ENCODE data around the gene CAVIN3.

The CAVIN3 gene

GRCh38 chr11:6315811-6316425 is 4.4 kb downstream of the CAVIN3 start:
- peaks cover 4 to 45% (median 41%) of the 10 kb centered on the region in 5 donors for H3K4me1 ChIP-seq (ENCODE audit: control insufficient read depth in 5 of 5, insufficient read depth in 5 of 5, low read length in 5 of 5)
- no peaks in the 10 kb centered on the region for H3K27me3 ChIP-seq (ENCODE audit: control insufficient read depth in 5 of 5, insufficient read depth in 4 of 5, low read length in 5 of 5)
- H3K9me3 ChIP-seq (ENCODE audit: control insufficient read depth in 5 of 5, low read length in 5 of 5): no peaks in the 10 kb centered on the region
- peak overlapping the region; percentile 33 to 62 (median 50) for H3K4me3 ChIP-seq (ENCODE audit: low read depth in 1 of 5, low read length in 5 of 5)
- H3K36me3 ChIP-seq (ENCODE audit: control insufficient read depth in 5 of 5, insufficient read depth in 5 of 5, low read length in 5 of 5): no peaks in the 10 kb centered on the region
- H3K27ac ChIP-seq (ENCODE audit: low read depth, low read length): no peak overlapping the region
- H3K9ac ChIP-seq (ENCODE audit: low read length in 5 of 5): peak overlapping the region in 2 of 5 donors; percentile 15 to 33

- Histone ChIP-seq H3K9ac (ENCODE audit: low read length in 5 of 5) (no peak overlapping the region), H3K27ac (ENCODE audit: low read depth, low read length) (no peak overlapping the region), H3K4me3 (ENCODE audit: low read depth in 1 of 5, low read length in 5 of 5) (no peak overlapping the region), H3K9me3 (ENCODE audit: control insufficient read depth in 5 of 5, low read length in 5 of 5) (no peaks in the 10 kb centered on the region), H3K36me3 (ENCODE audit: control insufficient read depth in 5 of 5, insufficient read depth in 5 of 5, low read length in 5 of 5) (no peaks in the 10 kb centered on the region), H3K27me3 (ENCODE audit: control insufficient read depth in 5 of 5, insufficient read depth in 4 of 5, low read length in 5 of 5) (no peaks in the 10 kb centered on the region), H3K4me1 (ENCODE audit: control insufficient read depth in 5 of 5, insufficient read depth in 5 of 5, low read length in 5 of 5) (peaks cover 0 to 10% (median 8%) of the 10 kb centered on the region in 5 donors)
Measured at GRCh38 chr11:6312106-6312505, 8.2 kb downstream of the CAVIN3 start.

- Histone ChIP-seq H3K4me3 (ENCODE audit: low read depth in 1 of 5, low read length in 5 of 5) (no peak overlapping the region), H3K9me3 (ENCODE audit: control insufficient read depth in 5 of 5, low read length in 5 of 5) (no peaks in the 10 kb centered on the region), H3K36me3 (ENCODE audit: control insufficient read depth in 5 of 5, insufficient read depth in 5 of 5, low read length in 5 of 5) (no peaks in the 10 kb centered on the region), H3K27me3 (ENCODE audit: control insufficient read depth in 5 of 5, insufficient read depth in 4 of 5, low read length in 5 of 5) (no peaks in the 10 kb centered on the region), H3K27ac (ENCODE audit: low read depth, low read length) (no peak overlapping the region), H3K4me1 (ENCODE audit: control insufficient read depth in 5 of 5, insufficient read depth in 5 of 5, low read length in 5 of 5) (peaks cover 0 to 8% (median 0%) of the 10 kb centered on the region in 5 donors), H3K9ac (ENCODE audit: low read length in 5 of 5) (no peak overlapping the region)
Measured at GRCh38 chr11:6307876-6308275, 12.4 kb downstream of the CAVIN3 start.

GRCh38 chr11:6305297-6305696 is 15.0 kb downstream of the CAVIN3 start:
- Histone ChIP-seq H3K4me1 (ENCODE audit: control insufficient read depth in 5 of 5, insufficient read depth in 5 of 5, low read length in 5 of 5) (peaks cover 0 to 8% (median 0%) of the 10 kb centered on the region in 5 donors), H3K4me3 (ENCODE audit: low read depth in 1 of 5, low read length in 5 of 5) (no peak overlapping the region), H3K27me3 (ENCODE audit: control insufficient read depth in 5 of 5, insufficient read depth in 4 of 5, low read length in 5 of 5) (no peaks in the 10 kb centered on the region), H3K27ac (ENCODE audit: low read depth, low read length) (no peak overlapping the region), H3K9me3 (ENCODE audit: control insufficient read depth in 5 of 5, low read length in 5 of 5) (no peaks in the 10 kb centered on the region), H3K36me3 (ENCODE audit: control insufficient read depth in 5 of 5, insufficient read depth in 5 of 5, low read length in 5 of 5) (no peaks in the 10 kb centered on the region), H3K9ac (ENCODE audit: low read length in 5 of 5) (no peak overlapping the region)

GRCh38 chr11:6303661-6304060 is 16.6 kb downstream of the CAVIN3 start:
- H3K4me3 ChIP-seq (ENCODE audit: low read depth in 1 of 5, low read length in 5 of 5): no peak overlapping the region
- H3K27me3 ChIP-seq (ENCODE audit: control insufficient read depth in 5 of 5, insufficient read depth in 4 of 5, low read length in 5 of 5): no peaks in the 10 kb centered on the region
- no peak overlapping the region for H3K9ac ChIP-seq (ENCODE audit: low read length in 5 of 5)
- H3K4me1 ChIP-seq (ENCODE audit: control insufficient read depth in 5 of 5, insufficient read depth in 5 of 5, low read length in 5 of 5): peaks cover 0 to 8% (median 0%) of the 10 kb centered on the region in 5 donors
- H3K27ac ChIP-seq (ENCODE audit: low read depth, low read length): no peak overlapping the region
- no peaks in the 10 kb centered on the region for H3K36me3 ChIP-seq (ENCODE audit: control insufficient read depth in 5 of 5, insufficient read depth in 5 of 5, low read length in 5 of 5)
- H3K9me3 ChIP-seq (ENCODE audit: control insufficient read depth in 5 of 5, low read length in 5 of 5): no peaks in the 10 kb centered on the region

- no peaks in the 10 kb centered on the region for H3K27me3 ChIP-seq (ENCODE audit: control insufficient read depth in 5 of 5, insufficient read depth in 4 of 5, low read length in 5 of 5)
- no peaks in the 10 kb centered on the region for H3K9me3 ChIP-seq (ENCODE audit: control insufficient read depth in 5 of 5, low read length in 5 of 5)
- H3K4me1 ChIP-seq (ENCODE audit: control insufficient read depth in 5 of 5, insufficient read depth in 5 of 5, low read length in 5 of 5): peaks cover 0 to under 1% (median 0%) of the 10 kb centered on the region in 5 donors
- H3K36me3 ChIP-seq (ENCODE audit: control insufficient read depth in 5 of 5, insufficient read depth in 5 of 5, low read length in 5 of 5): no peaks in the 10 kb centered on the region
- no peak overlapping the region for H3K4me3 ChIP-seq (ENCODE audit: low read depth in 1 of 5, low read length in 5 of 5)
- no peak overlapping the region for H3K27ac ChIP-seq (ENCODE audit: low read depth, low read length)
- H3K9ac ChIP-seq (ENCODE audit: low read length in 5 of 5): no peak overlapping the region
Measured at GRCh38 chr11:6301096-6301495, 19.2 kb downstream of the CAVIN3 start.

GRCh38 chr11:6300325-6300724 is 20.0 kb downstream of the CAVIN3 start:
- H3K36me3 ChIP-seq (ENCODE audit: control insufficient read depth in 5 of 5, insufficient read depth in 5 of 5, low read length in 5 of 5): no peaks in the 10 kb centered on the region

GRCh38 chr11:6298605-6299004 is 21.7 kb downstream of the CAVIN3 start:
- H3K9ac ChIP-seq (ENCODE audit: low read length in 5 of 5): no peak overlapping the region
- no peaks in the 10 kb centered on the region for H3K27me3 ChIP-seq (ENCODE audit: control insufficient read depth in 5 of 5, insufficient read depth in 4 of 5, low read length in 5 of 5)
- no peak overlapping the region for H3K27ac ChIP-seq (ENCODE audit: low read depth, low read length)
- no peaks in the 10 kb centered on the region for H3K4me1 ChIP-seq (ENCODE audit: control insufficient read depth in 5 of 5, insufficient read depth in 5 of 5, low read length in 5 of 5)
- H3K4me3 ChIP-seq (ENCODE audit: low read depth in 1 of 5, low read length in 5 of 5): no peak overlapping the region
- no peaks in the 10 kb centered on the region for H3K36me3 ChIP-seq (ENCODE audit: control insufficient read depth in 5 of 5, insufficient read depth in 5 of 5, low read length in 5 of 5)
- H3K9me3 ChIP-seq (ENCODE audit: control insufficient read depth in 5 of 5, low read length in 5 of 5): no peaks in the 10 kb centered on the region

More at GRCh38 chr11:6300325-6300724, 20.0 kb downstream of the CAVIN3 start:
- Histone ChIP-seq H3K4me1 (ENCODE audit: control insufficient read depth in 5 of 5, insufficient read depth in 5 of 5, low read length in 5 of 5) (no peaks in the 10 kb centered on the region), H3K9me3 (ENCODE audit: control insufficient read depth in 5 of 5, low read length in 5 of 5) (no peaks in the 10 kb centered on the region), H3K9ac (ENCODE audit: low read length in 5 of 5) (no peak overlapping the region), H3K27ac (ENCODE audit: low read depth, low read length) (no peak overlapping the region), H3K4me3 (ENCODE audit: low read depth in 1 of 5, low read length in 5 of 5) (no peak overlapping the region), H3K27me3 (ENCODE audit: control insufficient read depth in 5 of 5, insufficient read depth in 4 of 5, low read length in 5 of 5) (no peaks in the 10 kb centered on the region)

- Histone ChIP-seq H3K4me3 (ENCODE audit: low read depth in 1 of 5, low read length in 5 of 5) (no peak overlapping the region), H3K27ac (ENCODE audit: low read depth, low read length) (no peak overlapping the region), H3K9me3 (ENCODE audit: control insufficient read depth in 5 of 5, low read length in 5 of 5) (no peaks in the 10 kb centered on the region), H3K27me3 (ENCODE audit: control insufficient read depth in 5 of 5, insufficient read depth in 4 of 5, low read length in 5 of 5) (no peaks in the 10 kb centered on the region), H3K9ac (ENCODE audit: low read length in 5 of 5) (no peak overlapping the region), H3K36me3 (ENCODE audit: control insufficient read depth in 5 of 5, insufficient read depth in 5 of 5, low read length in 5 of 5) (no peaks in the 10 kb centered on the region), H3K4me1 (ENCODE audit: control insufficient read depth in 5 of 5, insufficient read depth in 5 of 5, low read length in 5 of 5) (no peaks in the 10 kb centered on the region)
Measured at GRCh38 chr11:6297831-6298230, 22.5 kb downstream of the CAVIN3 start.

- Histone ChIP-seq H3K4me1 (ENCODE audit: control insufficient read depth in 5 of 5, insufficient read depth in 5 of 5, low read length in 5 of 5) (no peaks in the 10 kb centered on the region), H3K9me3 (ENCODE audit: control insufficient read depth in 5 of 5, low read length in 5 of 5) (no peaks in the 10 kb centered on the region), H3K4me3 (ENCODE audit: low read depth in 1 of 5, low read length in 5 of 5) (no peak overlapping the region)
Measured at GRCh38 chr11:6285019-6285418, 35.3 kb downstream of the CAVIN3 start.

More at GRCh38 chr11:6285019-6285418, 35.3 kb downstream of the CAVIN3 start:
- H3K27me3 ChIP-seq (ENCODE audit: control insufficient read depth in 5 of 5, insufficient read depth in 4 of 5, low read length in 5 of 5): peaks cover 0 to 5% (median 0%) of the 10 kb centered on the region in 5 donors
- H3K9ac ChIP-seq (ENCODE audit: low read length in 5 of 5): no peak overlapping the region
- no peaks in the 10 kb centered on the region for H3K36me3 ChIP-seq (ENCODE audit: control insufficient read depth in 5 of 5, insufficient read depth in 5 of 5, low read length in 5 of 5)
- H3K27ac ChIP-seq (ENCODE audit: low read depth, low read length): no peak overlapping the region
